Activated B cell treated with CpG ODN at 0.5 μM for 24 hours (primary cell): ENCODE results near the gene RASGRP2. TPM values are rescaled to one million over a fixed set of nuclear protein-coding genes. Genes with fewer than 3 reads are reported as not detected.
A peak's percentile ranks its signal among the peaks of the same experiment; 100 is the strongest.

Experiments used
- ATAC-seq: fragments of 200-7000 bp; cut with Tn5 transposase; one replicate; pipeline ENCODE4 v1.10.0; 2021; ENCODE audit warnings: low read depth, mild to moderate bottlenecking, moderate library complexity
- CTCF ChIA-PET: fragments of 350-600 bp; sonication (Branson Sonifier 250); formaldehyde crosslinking; loops from one replicate; lab custom pipeline; 2021; ENCODE audit warnings: antibody characterized with exemption; lab: Charles Lee
- POLR2A ChIA-PET: fragments of 350-600 bp; sonication (Branson Sonifier 250); formaldehyde crosslinking; loops from one replicate; lab custom pipeline; 2021; ENCODE audit warnings: antibody characterized with exemption; lab: Charles Lee
- DNase-seq: peaks from one replicate; pipeline ENCODE4 v3.0.0; 2022
- H3K27ac Mint-ChIP-seq: one replicate; pipeline ENCODE4 v1.8.0; 2020; ENCODE audit warnings: mixed read lengths
- H3K27me3 Mint-ChIP-seq: one replicate; pipeline ENCODE4 v1.8.0; 2021; ENCODE audit warnings: mixed read lengths
- H3K36me3 Mint-ChIP-seq: one replicate; pipeline ENCODE4 v1.8.0; 2021; ENCODE audit warnings: low read depth, mixed read lengths
- H3K4me1 Mint-ChIP-seq: one replicate; pipeline ENCODE4 v1.8.0; 2021; ENCODE audit warnings: mixed read lengths
- H3K4me3 Mint-ChIP-seq: one replicate; pipeline ENCODE4 v1.8.0; 2020; ENCODE audit warnings: mild to moderate bottlenecking, mixed read lengths
- H3K9me3 Mint-ChIP-seq: one replicate; pipeline ENCODE4 v1.8.0; 2020; ENCODE audit warnings: mixed read lengths
- CTCF ChIP-seq: fragments of 200-600 bp; IDR thresholded peaks from one replicate; pipeline ENCODE4 v1.8.0; 2022; ENCODE audit warnings: antibody characterized with exemption, mild to moderate bottlenecking
- intact Hi-C: fragments of 100-400 bp; cut with micrococcal nuclease; formaldehyde crosslinking; loops from one replicate; pipeline ENCODE4 v1.15.1; 2024
- total RNA-seq: library from RNA; stranded (reverse); gene quantifications from 2 replicates; pipeline ENCODE4 v1.2.3, GENCODE V29; 2022

Gene RASGRP2
- total RNA-seq, 1 donor from 2014 or later, result 177 TPM

- Mint-ChIP-seq H3K4me3 (peak overlapping the region; percentile 24), H3K36me3 (no peaks in the 10 kb centered on the region), H3K4me1 (peaks cover 25% of the 10 kb centered on the region), H3K9me3 (no peaks in the 10 kb centered on the region), H3K27me3 (peaks cover 67% of the 10 kb centered on the region), H3K27ac (peak overlapping the region; percentile 24)
- CTCF ChIA-PET, result no interaction called here
- ATAC-seq, result no peak
- TF ChIP-seq CTCF, result no peak
- POLR2A ChIA-PET, result no interaction called here
- DNase-seq, result no peak
- intact Hi-C loops, result no loop called here
These were observed 32.0 kb downstream of the RASGRP2 start for GRCh38 chr11:64711956-64712362.

DNA sequence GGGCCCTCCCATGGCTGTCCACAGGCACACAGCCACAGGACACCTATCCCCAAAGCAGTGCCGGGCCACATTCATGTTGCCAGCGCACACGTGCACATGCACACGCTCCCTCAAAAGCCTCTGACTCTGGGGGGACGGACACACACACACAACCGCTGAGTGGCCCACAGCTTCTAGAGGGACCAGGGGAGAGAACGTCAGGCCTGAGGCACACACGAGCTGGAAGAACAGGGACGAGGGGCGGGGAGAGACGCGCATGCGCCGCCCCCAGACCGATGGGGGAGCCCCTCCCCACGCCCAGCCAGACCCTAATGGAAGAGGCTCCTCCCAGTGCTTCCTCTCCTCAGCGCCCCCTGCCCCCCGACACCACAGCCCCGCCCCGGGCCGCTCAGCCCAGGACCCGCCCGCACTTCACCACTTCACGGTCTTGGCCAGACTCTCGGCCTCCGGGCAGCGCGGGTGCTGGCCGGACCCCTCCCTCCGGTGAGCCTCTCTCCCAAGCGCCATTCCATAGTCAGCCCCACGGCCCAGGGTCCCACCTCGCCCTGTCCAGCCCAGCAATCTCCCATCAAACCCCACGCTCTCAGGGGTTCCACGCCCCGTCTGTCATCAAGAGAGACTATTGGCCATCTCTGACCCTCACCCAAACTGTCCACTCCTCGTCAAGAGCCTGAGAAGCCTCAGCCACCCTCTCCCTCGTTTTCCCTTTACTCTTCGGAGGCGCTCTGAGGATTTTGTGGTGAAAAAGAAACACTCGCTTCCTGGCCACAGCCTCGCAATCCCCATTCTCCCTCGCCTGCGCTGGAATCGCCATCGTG lies 32.6 kb downstream of the RASGRP2 start:
- Mint-ChIP-seq H3K27me3 (peaks cover 67% of the 10 kb centered on the region), H3K36me3 (no peaks in the 10 kb centered on the region), H3K4me3 (no peak overlapping the region), H3K9me3 (no peaks in the 10 kb centered on the region), H3K27ac (no peak overlapping the region), H3K4me1 (peaks cover 25% of the 10 kb centered on the region)
- ATAC-seq (no peak), DNase-seq (no peak)
- CTCF ChIA-PET, result no interaction called here
- intact Hi-C loops, result no loop called here
- no peak for TF ChIP-seq CTCF
- POLR2A ChIA-PET, result no interaction called here

DNA sequence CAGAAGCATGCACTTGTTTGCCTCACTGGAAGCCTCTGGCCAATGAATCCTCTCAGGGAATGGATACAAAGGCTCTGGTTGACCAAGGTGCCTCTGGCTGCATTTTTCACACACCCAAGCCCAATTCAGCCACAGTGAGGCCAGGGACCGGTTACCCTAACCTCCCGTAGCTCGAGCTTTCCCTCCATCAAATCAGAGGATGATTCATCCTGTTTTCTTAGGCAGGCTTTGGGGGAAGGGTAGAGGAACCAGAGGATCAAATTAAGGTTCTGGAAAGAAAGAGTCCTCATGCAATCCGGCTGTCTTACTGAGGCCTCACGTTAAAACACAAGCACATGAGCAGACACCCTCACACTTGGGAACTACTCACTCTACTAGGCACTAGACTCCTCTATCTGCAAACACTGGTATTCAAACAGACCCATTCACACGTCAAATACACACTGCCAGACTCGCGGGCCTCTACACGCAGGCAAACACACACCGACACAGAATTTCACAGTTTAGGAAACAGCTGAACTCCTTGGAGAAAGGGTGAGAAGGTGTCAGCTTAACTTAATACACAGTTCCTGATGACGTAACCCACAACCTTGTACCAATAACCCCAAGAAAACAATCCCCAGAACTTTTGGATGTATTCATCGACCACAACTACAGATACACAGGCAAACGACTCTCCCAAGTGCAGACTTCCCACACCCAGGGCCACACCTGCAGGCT lies 33.4 kb downstream of the RASGRP2 start:
- ATAC-seq, result no peak
- DNase-seq, result no peak
- H3K36me3 Mint-ChIP-seq, result no peaks in the 10 kb centered on the region
- H3K4me3 Mint-ChIP-seq, result no peak overlapping the region
- no peak overlapping the region for H3K27ac Mint-ChIP-seq
- ChIA-PET CTCF (no interaction called here), POLR2A (no interaction called here)
- intact Hi-C loops, result no loop called here
- peaks cover 25% of the 10 kb centered on the region for H3K4me1 Mint-ChIP-seq
- H3K27me3 Mint-ChIP-seq, result peaks cover 61% of the 10 kb centered on the region
- H3K9me3 Mint-ChIP-seq, result no peaks in the 10 kb centered on the region
- TF ChIP-seq CTCF, result no peak

DNA sequence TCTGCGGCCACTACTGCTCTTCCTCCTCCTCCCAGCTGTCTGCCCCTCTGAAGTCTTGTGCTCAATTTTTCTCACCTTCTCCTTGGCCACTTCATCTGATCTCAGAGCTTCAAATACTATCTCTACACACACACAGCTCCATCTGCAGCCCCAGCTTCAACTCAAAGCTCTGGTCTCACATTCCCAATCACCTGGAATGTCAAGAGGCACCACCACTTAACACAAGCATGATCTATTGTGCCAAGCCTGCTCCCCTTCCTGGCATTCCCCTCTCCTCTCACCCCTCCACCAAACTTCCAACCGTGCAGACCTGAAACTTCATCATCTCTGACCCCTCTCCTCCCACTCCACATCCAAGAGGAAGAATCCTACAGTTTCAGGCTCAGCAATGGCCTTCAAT lies 38.4 kb downstream of the RASGRP2 start:
- CTCF ChIA-PET, result interaction anchor here (1.2 to 2.9 kb wide), 2 partner anchors 16 to 55 kb away, joined by 7 to 25 read pairs; no protein-coding TSS in a partner anchor

More for the DNA sequence above, 38.4 kb downstream of the RASGRP2 start:
- H3K27ac Mint-ChIP-seq, result no peak overlapping the region
- intact Hi-C loops, result loop anchor here (2.0 kb wide), 1 partner anchor 17 kb away; no protein-coding TSS in a partner anchor
- no peaks in the 10 kb centered on the region for H3K36me3 Mint-ChIP-seq
- no peak overlapping the region for H3K4me3 Mint-ChIP-seq
- peaks cover 41% of the 10 kb centered on the region for H3K27me3 Mint-ChIP-seq
- DNase-seq (no peak), ATAC-seq (no peak)
- H3K4me1 Mint-ChIP-seq, result peaks cover 1% of the 10 kb centered on the region
- TF ChIP-seq CTCF, result no peak
- POLR2A ChIA-PET, result interaction anchor here (0.7 to 1.5 kb wide), 2 partner anchors 11 to 17 kb away, joined by 5 read pairs; no protein-coding TSS in a partner anchor
- no peaks in the 10 kb centered on the region for H3K9me3 Mint-ChIP-seq
